ENCODE results near the gene FGF18. TPM values are rescaled to one million over a fixed set of nuclear protein-coding genes. Genes with fewer than 3 reads are reported as not detected.

The FGF18 gene
- total and polyA plus RNA-seq, 2 experiments from 2014 or later: 0.56 to 0.86 TPM

- TF ChIP-seq ZNF462 (CRISPR knock-in tag; IDR thresholded peaks at IDR 0.05) (no peak), CREB1 (CRISPR knock-in tag; IDR thresholded peaks at IDR 0.05; ENCODE audit: low read depth) (no peak), NANOG (IDR thresholded peaks at IDR 0.05; ENCODE audit: borderline replicate concordance) (no peak), ZNF331 (CRISPR knock-in tag; IDR thresholded peaks at IDR 0.05; ENCODE audit: low read depth) (no peak), POLR2AphosphoS5 (IDR thresholded peaks at IDR 0.05; ENCODE audit: low read depth) (no peak), JUNB (IDR thresholded peaks at IDR 0.05; ENCODE audit: unreplicated experiment) (no peak)
These were observed 40.4 kb downstream of the FGF18 start (continued) for GRCh38 chr5:171459839-171460238.

- H3K4me1 ChIP-seq (ENCODE audit: insufficient read depth): no peaks in the 10 kb centered on the region
- H3K27ac ChIP-seq (ENCODE audit: low read depth): no peak overlapping the region
- no peak overlapping the region for H3K4me3 Mint-ChIP-seq
- peaks cover 4% of the 10 kb centered on the region for H3K4me1 Mint-ChIP-seq
- no peaks in the 10 kb centered on the region for H3K36me3 Mint-ChIP-seq (ENCODE audit: low read depth)
- no peaks in the 10 kb centered on the region for H3K36me3 ChIP-seq (ENCODE audit: insufficient read depth)
- H3K27ac Mint-ChIP-seq: no peak overlapping the region
- peak; percentile 45 for DNase-seq (ENCODE audit: low spot score)
- peaks cover 5% of the 10 kb centered on the region for H3K27me3 Mint-ChIP-seq (ENCODE audit: insufficient read depth, low read depth, poor library complexity)
- H2AFZ ChIP-seq: peak overlapping the region; percentile 59
- H3K9me2 ChIP-seq (ENCODE audit: insufficient read depth): no peaks in the 10 kb centered on the region
- H3F3A ChIP-seq (replicated peaks; ENCODE audit: low read depth): no peaks in the 10 kb centered on the region
- peak; percentile 65 for ATAC-seq
- H3K27me3 ChIP-seq (ENCODE audit: insufficient read depth): no peaks in the 10 kb centered on the region
- no peak overlapping the region; the same call in 1 of the 2 replicates for H3K4me2 ChIP-seq
- H3K4me3 ChIP-seq: no peak overlapping the region
- H3K9me3 Mint-ChIP-seq: no peaks in the 10 kb centered on the region
- H3K79me2 ChIP-seq (replicated peaks; ENCODE audit: insufficient read depth): no peaks in the 10 kb centered on the region
- no peaks in the 10 kb centered on the region for H4K20me1 ChIP-seq (replicated peaks; ENCODE audit: insufficient read depth)
- no peak for TF ChIP-seq REST (IDR thresholded peaks at IDR 0.05; ENCODE audit: unreplicated experiment)
- TF ChIP-seq CTCF (conservative IDR thresholded peaks at IDR 0.05; ENCODE audit: low read depth in 2 of 2): no peak
- no peak for TF ChIP-seq ETS1 (IDR thresholded peaks at IDR 0.05)
- no peak for TF ChIP-seq CREB1 (CRISPR knock-in tag; IDR thresholded peaks at IDR 0.05; ENCODE audit: low read depth)
- TF ChIP-seq NANOG (IDR thresholded peaks at IDR 0.05; ENCODE audit: borderline replicate concordance): no peak
- no peak for TF ChIP-seq JUNB (IDR thresholded peaks at IDR 0.05; ENCODE audit: unreplicated experiment)
- TF ChIP-seq EZH2phosphoT487 (IDR thresholded peaks at IDR 0.05; ENCODE audit: unreplicated experiment): no peak
- no peak for TF ChIP-seq ZNF114 (CRISPR knock-in tag; IDR thresholded peaks at IDR 0.05)
These were observed 42.9 kb downstream of the FGF18 start for GRCh38 chr5:171462136-171462927.
